ENCODE measurements around the gene FOXO3.

DNA sequence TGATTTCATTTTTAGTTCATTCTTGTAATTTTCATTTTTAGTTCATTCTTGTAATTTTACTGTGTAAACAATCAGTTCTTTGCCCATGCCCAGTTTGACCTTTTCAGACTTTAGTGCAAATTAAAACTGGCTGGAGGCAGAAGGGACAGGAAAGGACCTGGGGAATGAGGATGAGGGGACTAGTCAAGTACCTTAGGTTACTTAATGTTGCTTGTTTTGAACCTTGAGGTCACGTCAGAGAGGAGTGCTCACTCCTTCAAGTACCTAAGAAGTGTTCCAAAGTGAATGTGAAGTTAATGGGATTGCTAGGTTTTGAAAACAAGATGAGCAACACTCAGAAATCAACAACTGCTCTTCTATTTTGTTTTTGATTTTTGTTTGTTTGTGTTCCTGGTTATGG, 82.5 kb downstream of the FOXO3 start:
- TF ChIP-seq CTCF (IDR thresholded peaks at IDR 0.05) (no peak), POLR2A (IDR thresholded peaks at IDR 0.05) (no peak)

Data from uterus (tissue), 2 donors.